HUES48 (cell line): ENCODE data around the gene IL21R.

Experiments
- H3K27ac ChIP-seq: one replicate; pipeline ENCODE4 v1.7.0; 2013; ENCODE audit warnings: low read depth, low read length, inconsistent platforms
- H3K27me3 ChIP-seq: 2 replicates; pipeline ENCODE4 v1.6.1; 2013; ENCODE audit warnings: mild to moderate bottlenecking, low read length; ENCODE audit not compliant: control insufficient read depth, insufficient read depth
- H3K36me3 ChIP-seq: 2 replicates; pipeline ENCODE4 v1.6.1; 2013; ENCODE audit warnings: low read length; ENCODE audit not compliant: control insufficient read depth, insufficient read depth
- H3K4me1 ChIP-seq: 2 replicates; pipeline ENCODE4 v1.6.1; 2013; ENCODE audit warnings: mild to moderate bottlenecking, low read length; ENCODE audit not compliant: control insufficient read depth, insufficient read depth
- H3K4me3 ChIP-seq: 2 replicates; pipeline ENCODE4 v1.5.1; 2013; ENCODE audit warnings: mild to moderate bottlenecking, low read depth, low read length
- H3K9ac ChIP-seq: 2 replicates; pipeline ENCODE4 v1.6.1; 2013; ENCODE audit warnings: mild to moderate bottlenecking, low read depth, low read length, moderate library complexity
- H3K9me3 ChIP-seq: 2 replicates; pipeline ENCODE4 v1.6.1; 2013; ENCODE audit warnings: low read length; ENCODE audit not compliant: control insufficient read depth, insufficient read depth

Gene IL21R

DNA sequence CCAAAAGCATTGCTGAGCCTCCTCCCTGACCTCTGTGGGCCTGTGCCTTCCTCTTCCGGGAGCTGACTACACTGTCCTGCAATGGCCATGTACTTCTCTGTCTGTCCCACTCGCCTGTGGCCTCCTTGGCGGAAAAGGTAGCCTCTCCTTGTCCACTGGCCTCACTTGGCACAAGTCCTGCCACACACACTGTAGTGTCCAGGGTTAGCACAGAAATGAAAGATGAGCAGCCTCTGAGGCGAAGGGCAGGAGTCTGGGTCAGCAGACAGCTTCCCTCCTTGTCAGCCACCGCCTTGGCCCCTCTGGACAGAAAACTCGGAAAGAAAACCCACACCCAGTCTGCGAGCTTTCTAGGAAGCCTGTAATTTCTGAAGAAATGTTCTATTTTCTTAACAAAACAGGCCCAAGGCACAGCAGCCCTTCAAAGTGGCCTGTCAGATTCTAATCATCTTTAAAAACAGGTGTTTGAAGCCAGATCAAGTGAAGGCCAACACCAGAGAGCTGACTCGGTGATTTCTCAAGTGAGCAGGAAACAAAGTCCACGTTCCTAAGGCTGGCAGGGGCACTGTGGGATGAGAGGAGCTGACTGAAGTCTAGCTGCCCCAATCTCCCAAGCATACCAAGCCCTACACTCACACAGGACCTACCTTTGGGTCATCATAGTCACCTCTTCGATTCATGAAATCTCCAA, 80.6 kb downstream of the IL21R start:
- Histone ChIP-seq H3K9me3 (no peaks in the 10 kb centered on the region), H3K9ac (no peak overlapping the region), H3K27me3 (no peaks in the 10 kb centered on the region), H3K4me1 (no peaks in the 10 kb centered on the region), H3K27ac (no peak overlapping the region), H3K36me3 (peaks cover 98% of the 10 kb centered on the region), H3K4me3 (no peak overlapping the region)

GRCh38 chr16:27483088-27483437, 81.1 kb downstream of the IL21R start:
- no peaks in the 10 kb centered on the region for H3K27me3 ChIP-seq
- H3K4me1 ChIP-seq, result no peaks in the 10 kb centered on the region
- no peak overlapping the region for H3K4me3 ChIP-seq
- no peaks in the 10 kb centered on the region for H3K9me3 ChIP-seq
- peaks cover 98% of the 10 kb centered on the region for H3K36me3 ChIP-seq
- H3K9ac ChIP-seq, result no peak overlapping the region
- no peak overlapping the region for H3K27ac ChIP-seq

DNA sequence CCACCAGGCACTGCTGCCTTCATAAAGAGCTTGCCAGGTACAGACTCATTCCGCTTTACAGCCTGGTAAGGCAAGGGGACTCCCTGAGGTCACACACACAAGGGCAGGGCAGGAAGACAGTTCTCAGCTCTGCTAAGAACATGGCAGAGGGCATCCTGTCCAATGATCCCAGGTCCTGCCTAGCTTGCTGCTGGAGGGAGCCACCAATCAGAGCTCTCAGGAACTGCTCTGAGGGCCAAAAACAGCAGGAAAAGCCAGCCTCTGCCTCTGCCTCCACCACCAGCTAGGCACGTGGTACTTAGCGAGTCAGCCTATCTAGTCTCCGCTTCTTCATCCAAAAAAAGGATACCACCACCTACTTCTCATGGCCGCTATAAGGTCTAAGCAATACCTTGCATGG, 81.7 kb downstream of the IL21R start:
- no peaks in the 10 kb centered on the region for H3K27me3 ChIP-seq
- H3K36me3 ChIP-seq, result peaks cover 98% of the 10 kb centered on the region
- H3K9ac ChIP-seq, result no peak overlapping the region
- H3K9me3 ChIP-seq, result no peaks in the 10 kb centered on the region
- no peaks in the 10 kb centered on the region for H3K4me1 ChIP-seq
- H3K4me3 ChIP-seq, result no peak overlapping the region
- H3K27ac ChIP-seq, result no peak overlapping the region

- H3K9ac ChIP-seq, result no peak overlapping the region
- peaks cover 100% of the 10 kb centered on the region for H3K36me3 ChIP-seq
Observed at GRCh38 chr16:27485126-27485525, 83.2 kb downstream of the IL21R start.

GRCh38 chr16:27485811-27486210, 83.8 kb downstream of the IL21R start:
- Histone ChIP-seq H3K27me3 (no peaks in the 10 kb centered on the region), H3K9me3 (no peaks in the 10 kb centered on the region), H3K4me3 (no peak overlapping the region), H3K4me1 (no peaks in the 10 kb centered on the region), H3K9ac (no peak overlapping the region), H3K27ac (no peak overlapping the region), H3K36me3 (peaks cover 100% of the 10 kb centered on the region)

More at GRCh38 chr16:27485126-27485525, 83.2 kb downstream of the IL21R start:
- H3K4me1 ChIP-seq, result no peaks in the 10 kb centered on the region
- H3K9me3 ChIP-seq, result no peaks in the 10 kb centered on the region
- no peak overlapping the region for H3K27ac ChIP-seq
- no peak overlapping the region for H3K4me3 ChIP-seq
- no peaks in the 10 kb centered on the region for H3K27me3 ChIP-seq

- Histone ChIP-seq H3K27me3 (no peaks in the 10 kb centered on the region), H3K9ac (no peak overlapping the region), H3K4me3 (no peak overlapping the region), H3K9me3 (no peaks in the 10 kb centered on the region), H3K4me1 (no peaks in the 10 kb centered on the region), H3K27ac (no peak overlapping the region), H3K36me3 (peaks cover 100% of the 10 kb centered on the region)
Observed at GRCh38 chr16:27486344-27486743, 84.4 kb downstream of the IL21R start.

DNA sequence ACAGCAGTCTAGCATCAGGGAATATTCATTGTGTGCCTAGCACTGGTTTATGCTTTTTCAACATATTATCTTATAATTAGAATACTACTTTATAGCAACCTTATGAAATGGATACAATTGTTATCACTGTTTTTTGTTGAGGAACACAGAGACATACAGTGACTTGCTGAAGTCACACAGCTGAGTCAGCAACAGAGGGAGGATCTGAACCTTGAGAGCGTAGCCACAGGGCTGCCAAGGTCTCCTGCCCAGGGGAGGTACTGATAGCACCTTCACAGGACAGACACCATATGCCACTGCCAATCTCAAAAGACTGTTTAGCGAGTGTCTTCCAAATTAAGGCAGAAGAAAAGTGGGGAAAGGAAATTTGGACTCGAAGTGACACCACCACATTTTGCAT, 84.8 kb downstream of the IL21R start:
- no peak overlapping the region for H3K27ac ChIP-seq
- peaks cover 100% of the 10 kb centered on the region for H3K36me3 ChIP-seq
- H3K9ac ChIP-seq, result no peak overlapping the region
- H3K9me3 ChIP-seq, result no peaks in the 10 kb centered on the region
- no peaks in the 10 kb centered on the region for H3K4me1 ChIP-seq
- no peak overlapping the region for H3K4me3 ChIP-seq
- no peaks in the 10 kb centered on the region for H3K27me3 ChIP-seq

DNA sequence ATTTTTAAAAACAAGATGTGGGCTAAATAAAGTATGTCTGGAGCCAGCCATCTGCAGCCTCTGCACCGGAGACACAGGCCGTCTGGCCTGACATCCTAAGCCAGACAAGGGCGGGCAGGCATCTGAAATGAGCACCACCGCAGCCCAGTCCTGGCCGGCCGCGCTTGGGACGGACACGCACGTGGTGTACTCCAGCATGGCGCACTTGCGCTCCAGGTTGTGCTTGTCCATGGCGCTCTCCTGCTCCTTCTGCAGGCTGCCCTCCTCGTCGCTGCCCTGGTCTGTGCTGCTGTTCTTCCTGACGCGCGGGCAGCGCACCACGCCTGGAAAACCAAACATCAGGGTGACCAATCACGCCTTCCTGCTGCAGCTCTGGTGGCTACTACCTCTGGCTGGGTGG, 87.4 kb downstream of the IL21R start:
- Histone ChIP-seq H3K9ac (no peak overlapping the region), H3K4me1 (no peaks in the 10 kb centered on the region), H3K36me3 (peaks cover 100% of the 10 kb centered on the region), H3K27ac (no peak overlapping the region), H3K9me3 (no peaks in the 10 kb centered on the region), H3K27me3 (no peaks in the 10 kb centered on the region), H3K4me3 (no peak overlapping the region)

- H3K9me3 ChIP-seq, result no peaks in the 10 kb centered on the region
- H3K36me3 ChIP-seq, result peaks cover 100% of the 10 kb centered on the region
- no peak overlapping the region for H3K27ac ChIP-seq
- no peak overlapping the region for H3K4me3 ChIP-seq
- no peak overlapping the region for H3K9ac ChIP-seq
- H3K4me1 ChIP-seq, result no peaks in the 10 kb centered on the region
- H3K27me3 ChIP-seq, result no peaks in the 10 kb centered on the region
Observed at GRCh38 chr16:27489906-27490305, 87.9 kb downstream of the IL21R start.

- H3K27ac ChIP-seq, result no peak overlapping the region
- H3K4me3 ChIP-seq, result no peak overlapping the region
- peaks cover 99% of the 10 kb centered on the region for H3K36me3 ChIP-seq
- H3K9me3 ChIP-seq, result no peaks in the 10 kb centered on the region
- no peak overlapping the region for H3K9ac ChIP-seq
- no peaks in the 10 kb centered on the region for H3K4me1 ChIP-seq
- no peaks in the 10 kb centered on the region for H3K27me3 ChIP-seq
Observed at GRCh38 chr16:27491894-27492587, 90.1 kb downstream of the IL21R start.

DNA sequence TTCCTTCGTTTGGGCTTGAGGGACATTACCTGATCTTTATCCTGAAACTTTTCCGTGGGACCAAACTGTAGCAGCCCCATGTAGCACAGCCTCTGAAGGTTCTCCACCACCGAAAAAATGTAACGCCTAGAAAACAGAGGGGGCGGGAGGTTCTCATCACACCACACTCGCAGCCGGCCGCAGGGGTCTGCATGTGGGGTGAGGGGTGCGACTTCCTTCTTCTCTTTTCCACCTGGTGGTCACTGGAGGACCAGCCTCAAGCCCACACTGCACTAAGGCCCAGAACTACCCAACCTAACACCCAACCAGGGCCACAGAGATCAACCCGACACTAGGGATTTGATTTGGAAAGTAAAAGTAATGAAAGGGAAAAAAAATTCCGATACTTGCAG, 90.6 kb downstream of the IL21R start:
- H3K36me3 ChIP-seq, result peaks cover 99% of the 10 kb centered on the region
- H3K27ac ChIP-seq, result no peak overlapping the region

More for the DNA sequence above, 90.6 kb downstream of the IL21R start:
- Histone ChIP-seq H3K27me3 (no peaks in the 10 kb centered on the region), H3K4me3 (no peak overlapping the region), H3K9ac (no peak overlapping the region), H3K4me1 (no peaks in the 10 kb centered on the region), H3K9me3 (no peaks in the 10 kb centered on the region)
